Measurements from ENCODE around the gene AP4S1.
"Not testable (repeated sequence)": the region's sequence is repeated elsewhere in the genome, so short reads cannot be mapped to it uniquely, and the experiment has no call there.

Gene AP4S1

DNA sequence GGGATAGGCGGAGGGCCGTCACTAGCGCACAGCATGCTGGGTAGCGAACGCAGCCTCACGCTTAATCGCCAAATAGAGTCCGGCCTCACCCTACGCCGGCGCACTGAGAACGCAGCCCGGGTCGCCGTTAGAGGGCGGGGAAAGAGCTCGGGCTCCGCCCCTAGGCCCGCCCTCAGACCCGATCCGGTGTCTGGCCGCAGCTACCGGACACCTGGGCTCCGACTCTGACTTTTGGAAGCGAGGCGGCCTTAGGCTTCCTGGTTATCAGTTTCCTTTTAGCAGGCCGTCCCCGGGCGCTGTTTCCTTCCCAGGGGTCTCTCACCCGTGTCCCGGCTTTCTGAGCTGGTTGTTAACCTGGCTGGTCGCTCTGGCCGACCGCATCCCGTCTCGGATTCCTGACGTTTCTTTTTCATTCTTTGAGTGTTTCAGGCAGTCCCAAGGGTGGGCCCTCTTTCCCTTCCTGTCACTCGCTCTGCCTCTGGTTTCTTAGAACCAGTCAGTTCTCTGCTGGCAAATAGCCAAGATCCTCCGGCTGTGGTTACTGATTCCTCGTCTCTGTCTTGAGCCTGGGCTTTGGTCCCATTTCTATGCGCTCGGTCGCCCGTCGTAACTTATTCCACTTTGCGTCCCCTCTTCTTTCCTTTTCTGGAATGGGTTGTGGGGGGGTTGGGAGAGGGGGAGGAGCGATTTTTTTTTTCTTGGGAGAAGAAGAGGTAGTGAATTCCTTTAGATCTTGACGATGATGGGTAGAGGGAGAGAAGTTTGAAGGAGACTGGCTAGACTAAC is 1.2 kb downstream of the AP4S1 start:
- Histone ChIP-seq H3K9ac (ENCODE audit: low read length) (peak overlapping the region; percentile 96), H3K9me3 (ENCODE audit: control insufficient read depth, low read length) (no peaks in the 10 kb centered on the region)

DNA sequence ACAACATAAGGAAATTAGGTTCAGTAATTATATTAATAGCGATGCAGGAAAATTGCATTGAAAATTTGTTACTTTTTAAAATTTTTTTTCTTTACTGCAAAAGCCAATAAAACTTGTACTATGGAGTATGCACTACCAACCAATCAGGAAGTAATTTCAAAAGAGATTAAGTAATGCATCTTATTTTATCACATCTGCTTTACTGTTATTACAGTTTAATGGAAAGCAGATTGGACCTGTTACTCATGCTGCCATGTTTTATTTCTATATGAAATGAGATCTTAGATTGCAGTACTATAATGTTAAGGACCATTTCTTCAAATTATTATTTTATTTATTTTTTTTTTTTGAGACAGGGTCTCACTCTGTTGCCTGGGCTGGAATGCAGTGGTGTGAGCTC is 2.4 kb downstream of the AP4S1 start:
- Histone ChIP-seq H3K9ac (ENCODE audit: low read length) (no peak overlapping the region), H3K36me3 (ENCODE audit: control insufficient read depth, insufficient read depth, low read length, severe bottlenecking) (no peaks in the 10 kb centered on the region), H3K9me3 (ENCODE audit: control insufficient read depth, low read length) (no peaks in the 10 kb centered on the region), H3K4me1 (ENCODE audit: control insufficient read depth, insufficient read depth, low read length) (peaks cover 20% of the 10 kb centered on the region), H3K4me3 (ENCODE audit: low read length) (no peak overlapping the region), H3K27me3 (replicated peaks; ENCODE audit: control insufficient read depth, insufficient read depth, low read length) (no peaks in the 10 kb centered on the region)
- no peak for DNase-seq (ENCODE audit: low read depth)

More for the DNA sequence above, 1.2 kb downstream of the AP4S1 start:
- Histone ChIP-seq H3K4me1 (ENCODE audit: control insufficient read depth, insufficient read depth, low read length) (peaks cover 25% of the 10 kb centered on the region), H3K36me3 (ENCODE audit: control insufficient read depth, insufficient read depth, low read length, severe bottlenecking) (peaks cover 3% of the 10 kb centered on the region), H3K27me3 (replicated peaks; ENCODE audit: control insufficient read depth, insufficient read depth, low read length) (no peaks in the 10 kb centered on the region), H3K4me3 (ENCODE audit: low read length) (peak overlapping the region; percentile 94)
- peak; percentile 98 for DNase-seq (ENCODE audit: low read depth)

DNA sequence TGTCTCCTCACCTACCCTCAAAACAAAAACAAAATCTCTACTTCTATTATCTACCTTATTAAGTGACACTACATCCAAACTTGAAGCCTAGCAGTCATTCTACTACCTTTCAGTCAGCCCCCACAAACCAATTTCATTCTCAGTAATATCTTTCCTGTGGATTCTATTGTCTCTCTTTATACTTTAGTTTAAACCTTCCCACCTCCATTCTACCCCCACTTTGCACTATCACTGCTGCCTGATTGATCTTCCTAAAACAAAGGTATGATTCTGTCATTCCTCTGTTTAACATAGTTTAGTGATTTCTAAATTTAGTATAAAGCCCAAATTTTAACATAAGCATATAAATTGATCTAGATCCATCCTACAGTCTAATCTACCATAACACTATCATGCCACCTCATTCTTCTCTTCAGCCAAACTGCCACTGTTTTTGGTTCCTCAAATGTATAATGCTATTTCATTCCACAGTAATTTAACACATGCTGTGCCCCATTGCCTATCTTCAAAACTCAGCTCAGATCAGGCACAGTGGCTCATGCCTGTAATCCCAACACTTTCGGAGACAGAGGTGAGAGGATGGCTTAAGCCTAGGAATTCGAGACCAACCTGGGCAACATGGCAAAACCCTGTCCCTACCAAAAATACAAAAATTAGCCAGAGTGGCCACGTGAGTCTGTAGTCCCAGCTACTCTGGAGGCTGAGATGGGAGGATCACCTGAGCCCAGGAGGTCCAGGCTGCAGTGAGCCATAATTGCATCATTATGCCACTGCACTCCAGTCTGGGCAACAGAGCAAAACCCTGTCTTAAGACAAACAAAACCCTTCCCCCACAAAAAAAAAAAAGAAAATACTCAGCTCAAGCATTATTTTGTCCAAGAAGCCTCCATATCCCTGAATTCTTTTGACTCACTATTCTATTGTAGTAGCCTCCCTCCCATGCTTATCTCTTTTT is 3.8 kb downstream of the AP4S1 start:
- no peak overlapping the region for H3K4me3 ChIP-seq (ENCODE audit: low read length)
- H3K9me3 ChIP-seq (ENCODE audit: control insufficient read depth, low read length) = no peaks in the 10 kb centered on the region
- DNase-seq (ENCODE audit: low read depth) = no peak
- H3K9ac ChIP-seq (ENCODE audit: low read length) = no peak overlapping the region
- H3K36me3 ChIP-seq (ENCODE audit: control insufficient read depth, insufficient read depth, low read length, severe bottlenecking) = no peaks in the 10 kb centered on the region
- no peaks in the 10 kb centered on the region for H3K27me3 ChIP-seq (replicated peaks; ENCODE audit: control insufficient read depth, insufficient read depth, low read length)
- peaks cover 15% of the 10 kb centered on the region for H3K4me1 ChIP-seq (ENCODE audit: control insufficient read depth, insufficient read depth, low read length)

DNA sequence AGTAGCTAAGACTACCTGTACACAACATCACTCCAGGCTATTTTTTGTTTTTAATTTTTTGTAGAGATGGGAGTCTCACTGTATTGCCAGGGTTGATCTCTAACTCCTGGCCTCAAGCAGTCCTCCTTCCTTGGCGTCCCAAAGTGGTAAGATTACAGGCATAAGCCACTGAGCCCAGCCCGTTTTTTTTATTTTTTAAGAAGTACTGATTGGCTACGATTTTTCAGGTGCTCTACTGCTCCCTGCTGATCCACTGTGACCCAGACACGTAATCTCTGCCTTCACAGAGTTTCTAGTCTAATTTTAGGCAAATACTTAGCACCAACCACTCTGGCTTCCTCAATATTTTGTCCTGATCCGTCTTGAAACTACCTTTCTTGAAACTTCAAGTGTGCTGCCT is 5.0 kb downstream of the AP4S1 start:
- no peaks in the 10 kb centered on the region for H3K36me3 ChIP-seq (ENCODE audit: control insufficient read depth, insufficient read depth, low read length, severe bottlenecking)
- H3K9ac ChIP-seq (ENCODE audit: low read length) = no peak overlapping the region
- peaks cover 12% of the 10 kb centered on the region for H3K4me1 ChIP-seq (ENCODE audit: control insufficient read depth, insufficient read depth, low read length)
- no peak for DNase-seq (ENCODE audit: low read depth)
- H3K27me3 ChIP-seq (replicated peaks; ENCODE audit: control insufficient read depth, insufficient read depth, low read length) = no peaks in the 10 kb centered on the region
- H3K9me3 ChIP-seq (ENCODE audit: control insufficient read depth, low read length) = no peaks in the 10 kb centered on the region
- no peak overlapping the region for H3K4me3 ChIP-seq (ENCODE audit: low read length)

DNA sequence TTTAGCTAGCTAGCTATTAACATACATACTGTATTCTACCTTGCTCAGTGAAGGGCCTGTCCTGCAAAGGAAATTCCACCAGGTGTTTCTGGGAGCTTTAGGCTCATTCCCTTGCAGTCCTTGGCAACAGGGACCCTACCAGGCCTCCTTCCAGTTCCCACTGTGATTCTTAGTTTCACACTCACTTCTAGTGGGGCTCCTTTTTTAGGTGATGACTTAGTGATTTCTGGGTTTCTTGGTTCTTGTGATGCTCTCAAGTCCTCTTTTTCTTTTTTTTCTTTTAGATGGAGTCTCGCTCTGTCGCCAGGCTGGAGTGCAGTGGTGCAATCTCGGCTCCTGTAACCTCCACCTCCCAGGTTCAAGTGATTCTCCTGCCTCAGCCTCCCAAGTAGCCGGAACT is 11.1 kb downstream of the AP4S1 start:
- Histone ChIP-seq H3K27me3 (replicated peaks; ENCODE audit: control insufficient read depth, insufficient read depth, low read length) (no peaks in the 10 kb centered on the region), H3K4me1 (ENCODE audit: control insufficient read depth, insufficient read depth, low read length) (peaks cover 13% of the 10 kb centered on the region), H3K9ac (ENCODE audit: low read length) (no peak overlapping the region), H3K9me3 (ENCODE audit: control insufficient read depth, low read length) (no peaks in the 10 kb centered on the region), H3K4me3 (ENCODE audit: low read length) (no peak overlapping the region), H3K36me3 (ENCODE audit: control insufficient read depth, insufficient read depth, low read length, severe bottlenecking) (no peaks in the 10 kb centered on the region)
- no peak for DNase-seq (ENCODE audit: low read depth)

DNA sequence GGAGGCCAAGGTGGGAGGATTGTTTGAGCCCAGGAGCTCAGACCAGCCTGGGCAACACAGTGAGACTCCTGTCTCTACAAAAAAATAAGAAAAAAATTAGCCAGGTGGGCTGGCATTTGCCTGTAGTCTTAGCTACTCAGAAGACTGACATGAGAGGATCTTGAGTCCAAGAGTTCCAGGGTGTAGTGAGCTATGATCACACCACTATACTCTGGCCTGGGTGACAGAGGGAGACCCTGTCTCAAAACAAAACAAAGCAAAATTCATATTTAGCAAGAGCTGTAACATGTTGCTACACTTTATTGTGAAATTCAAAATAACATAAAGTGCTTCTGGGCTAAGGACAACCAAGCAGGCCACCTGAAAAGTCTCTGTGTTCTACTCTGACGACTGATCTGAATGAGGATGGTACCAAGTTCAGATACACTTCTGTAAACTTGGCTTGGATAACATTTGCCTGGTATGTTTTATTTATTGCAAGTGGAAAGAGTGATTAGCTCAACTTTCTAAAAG is 12.3 kb downstream of the AP4S1 start:
- DNase-seq (ENCODE audit: low read depth) = peak; percentile 42
- no peak overlapping the region for H3K9ac ChIP-seq (ENCODE audit: low read length)

DNA sequence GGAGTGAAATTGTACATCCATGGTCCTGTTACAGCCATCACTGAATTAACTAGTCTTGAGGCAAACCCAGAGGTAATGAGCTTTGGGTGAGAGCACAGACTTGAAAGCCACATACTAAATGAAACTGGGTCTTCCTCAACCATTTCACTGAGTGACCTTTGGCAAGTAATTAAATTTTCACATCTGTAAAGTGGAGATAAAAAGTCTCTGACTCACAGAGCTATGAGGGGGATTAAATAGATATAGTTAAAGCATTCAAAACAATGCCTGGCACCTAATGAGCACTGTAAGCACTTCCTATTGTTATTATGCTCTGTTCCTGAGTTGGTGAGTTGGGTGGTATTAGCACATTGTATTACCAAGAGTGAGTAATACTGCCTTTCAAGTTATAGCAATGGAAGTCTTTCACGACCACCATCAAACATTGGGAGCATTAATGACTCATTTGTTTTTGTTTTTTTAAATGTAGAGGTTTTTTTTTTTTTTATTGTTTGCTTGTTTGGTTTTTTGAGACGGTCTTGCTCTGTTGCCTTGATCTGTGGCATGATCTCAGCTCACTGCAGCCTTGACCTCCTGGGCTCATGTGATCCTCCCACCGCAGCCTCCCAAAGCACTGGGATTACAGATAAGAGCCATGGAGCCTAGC is 13.2 kb downstream of the AP4S1 start:
- no peaks in the 10 kb centered on the region for H3K9me3 ChIP-seq (ENCODE audit: control insufficient read depth, low read length)
- DNase-seq (ENCODE audit: low read depth) = no peak
- H3K4me1 ChIP-seq (ENCODE audit: control insufficient read depth, insufficient read depth, low read length) = peaks cover 8% of the 10 kb centered on the region

More for the DNA sequence above, 12.3 kb downstream of the AP4S1 start:
- peaks cover 13% of the 10 kb centered on the region for H3K4me1 ChIP-seq (ENCODE audit: control insufficient read depth, insufficient read depth, low read length)
- no peak overlapping the region for H3K4me3 ChIP-seq (ENCODE audit: low read length)
- H3K9me3 ChIP-seq (ENCODE audit: control insufficient read depth, low read length) = no peaks in the 10 kb centered on the region
- no peaks in the 10 kb centered on the region for H3K36me3 ChIP-seq (ENCODE audit: control insufficient read depth, insufficient read depth, low read length, severe bottlenecking)
- no peaks in the 10 kb centered on the region for H3K27me3 ChIP-seq (replicated peaks; ENCODE audit: control insufficient read depth, insufficient read depth, low read length)

DNA sequence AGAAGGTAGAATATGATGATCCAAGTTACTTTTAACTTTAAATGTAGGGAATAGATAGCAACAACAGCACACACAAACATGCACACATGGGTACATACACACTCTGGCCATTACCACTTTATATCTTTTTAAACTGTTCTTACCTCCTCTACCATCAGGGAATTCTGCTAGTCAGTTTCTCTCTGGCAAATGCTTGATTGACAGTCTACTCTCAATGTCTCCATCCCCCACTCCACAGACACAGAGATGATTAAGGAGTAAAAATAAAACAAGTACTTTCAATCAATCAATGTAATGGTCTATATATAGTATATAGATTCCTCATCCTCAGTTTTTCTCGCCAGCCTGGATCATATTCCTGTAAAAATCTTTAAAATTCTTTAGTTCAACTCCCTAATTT is 16.9 kb downstream of the AP4S1 start:
- Histone ChIP-seq H3K27me3 (replicated peaks; ENCODE audit: control insufficient read depth, insufficient read depth, low read length) (no peaks in the 10 kb centered on the region), H3K36me3 (ENCODE audit: control insufficient read depth, insufficient read depth, low read length, severe bottlenecking) (no peaks in the 10 kb centered on the region), H3K9me3 (ENCODE audit: control insufficient read depth, low read length) (no peaks in the 10 kb centered on the region), H3K4me1 (ENCODE audit: control insufficient read depth, insufficient read depth, low read length) (peaks cover 4% of the 10 kb centered on the region), H3K4me3 (ENCODE audit: low read length) (no peak overlapping the region), H3K9ac (ENCODE audit: low read length) (no peak overlapping the region)
- no peak for DNase-seq (ENCODE audit: low read depth)

More for the DNA sequence above, 13.2 kb downstream of the AP4S1 start:
- H3K36me3 ChIP-seq (ENCODE audit: control insufficient read depth, insufficient read depth, low read length, severe bottlenecking) = no peaks in the 10 kb centered on the region
- H3K4me3 ChIP-seq (ENCODE audit: low read length) = no peak overlapping the region
- H3K27me3 ChIP-seq (replicated peaks; ENCODE audit: control insufficient read depth, insufficient read depth, low read length) = no peaks in the 10 kb centered on the region
- H3K9ac ChIP-seq (ENCODE audit: low read length) = no peak overlapping the region

DNA sequence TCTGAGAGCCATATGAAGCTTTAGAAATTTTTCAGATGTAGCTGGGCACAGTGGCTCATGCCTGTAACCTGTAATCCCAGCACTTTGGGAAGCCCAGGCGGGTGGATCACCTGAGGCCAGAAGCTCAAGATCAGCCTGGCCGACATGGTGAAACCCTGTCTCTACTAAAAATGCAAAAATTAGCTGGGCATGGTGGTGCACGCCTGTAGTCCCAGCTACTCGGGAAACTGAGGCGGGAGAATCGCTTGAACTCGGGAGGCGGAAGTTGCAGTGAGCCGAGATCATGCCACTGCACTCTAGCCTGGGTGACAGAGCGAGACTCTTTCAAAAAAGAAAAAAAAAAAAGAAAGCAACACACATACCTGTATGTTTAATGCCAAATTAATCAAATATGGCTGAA is 17.4 kb downstream of the AP4S1 start:
- not testable (repeated sequence) for H3K4me1 ChIP-seq (ENCODE audit: control insufficient read depth, insufficient read depth, low read length); H3K9me3 ChIP-seq (ENCODE audit: control insufficient read depth, low read length); H3K4me3 ChIP-seq (ENCODE audit: low read length); H3K27me3 ChIP-seq (replicated peaks; ENCODE audit: control insufficient read depth, insufficient read depth, low read length); H3K9ac ChIP-seq (ENCODE audit: low read length); H3K36me3 ChIP-seq (ENCODE audit: control insufficient read depth, insufficient read depth, low read length, severe bottlenecking); DNase-seq (ENCODE audit: low read depth)

DNA sequence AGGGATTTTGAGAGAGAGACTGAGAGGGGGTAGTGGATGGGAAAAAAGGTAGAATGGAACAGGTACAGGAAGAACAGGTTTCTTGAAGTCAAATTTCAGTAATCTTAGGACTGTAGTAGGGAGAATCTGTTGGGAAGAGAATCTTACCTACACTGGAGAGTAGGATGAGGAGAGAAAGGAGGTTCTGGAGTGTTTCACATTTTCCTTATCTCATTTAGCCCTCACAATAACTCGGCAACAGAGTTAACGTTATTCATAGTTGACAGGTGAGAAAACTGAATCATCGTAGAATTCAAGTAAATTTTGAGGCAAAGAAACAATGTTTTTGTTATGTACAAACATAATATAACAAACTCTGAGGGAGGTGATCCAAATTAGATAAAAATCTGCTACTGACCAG is 17.9 kb downstream of the AP4S1 start:
- Histone ChIP-seq H3K4me3 (ENCODE audit: low read length) (no peak overlapping the region), H3K27me3 (replicated peaks; ENCODE audit: control insufficient read depth, insufficient read depth, low read length) (no peaks in the 10 kb centered on the region), H3K4me1 (ENCODE audit: control insufficient read depth, insufficient read depth, low read length) (peaks cover 3% of the 10 kb centered on the region), H3K9ac (ENCODE audit: low read length) (no peak overlapping the region), H3K9me3 (ENCODE audit: control insufficient read depth, low read length) (no peaks in the 10 kb centered on the region), H3K36me3 (ENCODE audit: control insufficient read depth, insufficient read depth, low read length, severe bottlenecking) (no peaks in the 10 kb centered on the region)
- no peak for DNase-seq (ENCODE audit: low read depth)
